Endothelial cell (in vitro differentiated cells): ENCODE results near the gene ZNF823. TPM values are rescaled to one million over a fixed set of nuclear protein-coding genes. Genes with fewer than 3 reads are reported as not detected.
A peak's percentile ranks its signal among the peaks of the same experiment; 100 is the strongest.

ENCODE experiments used
- DNase-seq: peaks from one replicate; pipeline ENCODE4 v3.0.0; 2021; ENCODE audit warnings: low spot score
- H3K27ac Mint-ChIP-seq: one replicate; pipeline ENCODE4 v1.8.0; 2021; ENCODE audit warnings: mixed read lengths, inconsistent platforms; ENCODE audit not compliant: unreplicated experiment
- H3K27me3 Mint-ChIP-seq: one replicate; pipeline ENCODE4 v1.8.0; 2021; ENCODE audit warnings: mild to moderate bottlenecking, moderate library complexity, mixed read lengths, inconsistent platforms; ENCODE audit not compliant: unreplicated experiment
- H3K36me3 Mint-ChIP-seq: one replicate; pipeline ENCODE4 v1.8.0; 2021; ENCODE audit warnings: mild to moderate bottlenecking, low read depth, mixed read lengths, inconsistent platforms; ENCODE audit not compliant: unreplicated experiment
- H3K4me1 Mint-ChIP-seq: one replicate; pipeline ENCODE4 v1.8.0; 2021; ENCODE audit warnings: mild to moderate bottlenecking, mixed read lengths, inconsistent platforms; ENCODE audit not compliant: unreplicated experiment
- H3K4me3 Mint-ChIP-seq: one replicate; pipeline ENCODE4 v1.8.0; 2021; ENCODE audit warnings: mild to moderate bottlenecking, mixed read lengths, inconsistent platforms; ENCODE audit not compliant: unreplicated experiment
- H3K9me3 Mint-ChIP-seq: one replicate; pipeline ENCODE4 v1.8.0; 2021; ENCODE audit warnings: mixed read lengths, inconsistent platforms; ENCODE audit not compliant: unreplicated experiment
- total RNA-seq: library from RNA; stranded (reverse); fragmentation: NEBNext Ultra II Directional; extraction: Animal tissue kit (Norgen Biotek cat#: 25700); gene quantifications from one replicate; pipeline ENCODE4 v1.2.1, GENCODE V29; 2021; ENCODE audit not compliant: unreplicated experiment
- TF ChIP-seq, protein P1 (sequence below): fragments of 200-600 bp; sonication (generic); IDR thresholded peaks from one replicate; pipeline ENCODE4 v1.5.0; 2021; ENCODE audit warnings: antibody characterized with exemption; ENCODE audit not compliant: unreplicated experiment

The ZNF823 gene
- total RNA-seq, 1 donor from 2014 or later = 6.7 TPM

DNA sequence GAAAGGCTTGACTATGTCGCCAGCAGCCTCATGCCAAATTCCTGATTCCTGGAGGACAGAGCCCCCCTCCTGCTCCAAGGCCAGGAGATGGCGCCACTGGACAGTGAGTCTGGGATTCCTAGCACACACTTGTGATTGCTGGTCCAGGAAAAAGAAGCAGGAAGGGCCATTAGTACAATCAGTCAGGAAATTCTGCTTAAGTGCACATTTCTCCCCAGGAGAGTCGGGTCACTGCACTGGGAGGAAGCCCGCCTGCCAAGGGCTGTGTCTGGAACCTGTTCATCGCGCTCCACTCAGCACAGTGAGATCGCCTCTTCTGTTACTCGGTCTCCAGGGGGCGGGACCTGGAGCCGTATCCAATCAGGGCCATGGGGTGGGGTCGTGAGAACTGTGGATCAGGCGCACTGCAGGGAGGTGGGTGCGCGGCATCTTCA lies 65.1 kb downstream of the ZNF823 start:
- peaks cover 4% of the 10 kb centered on the region for H3K27me3 Mint-ChIP-seq
- H3K36me3 Mint-ChIP-seq = peaks cover 22% of the 10 kb centered on the region
- DNase-seq = peak; percentile 47
- peaks cover 23% of the 10 kb centered on the region for H3K9me3 Mint-ChIP-seq
- no peak overlapping the region for H3K4me3 Mint-ChIP-seq
- TF ChIP-seq, protein P1, sequence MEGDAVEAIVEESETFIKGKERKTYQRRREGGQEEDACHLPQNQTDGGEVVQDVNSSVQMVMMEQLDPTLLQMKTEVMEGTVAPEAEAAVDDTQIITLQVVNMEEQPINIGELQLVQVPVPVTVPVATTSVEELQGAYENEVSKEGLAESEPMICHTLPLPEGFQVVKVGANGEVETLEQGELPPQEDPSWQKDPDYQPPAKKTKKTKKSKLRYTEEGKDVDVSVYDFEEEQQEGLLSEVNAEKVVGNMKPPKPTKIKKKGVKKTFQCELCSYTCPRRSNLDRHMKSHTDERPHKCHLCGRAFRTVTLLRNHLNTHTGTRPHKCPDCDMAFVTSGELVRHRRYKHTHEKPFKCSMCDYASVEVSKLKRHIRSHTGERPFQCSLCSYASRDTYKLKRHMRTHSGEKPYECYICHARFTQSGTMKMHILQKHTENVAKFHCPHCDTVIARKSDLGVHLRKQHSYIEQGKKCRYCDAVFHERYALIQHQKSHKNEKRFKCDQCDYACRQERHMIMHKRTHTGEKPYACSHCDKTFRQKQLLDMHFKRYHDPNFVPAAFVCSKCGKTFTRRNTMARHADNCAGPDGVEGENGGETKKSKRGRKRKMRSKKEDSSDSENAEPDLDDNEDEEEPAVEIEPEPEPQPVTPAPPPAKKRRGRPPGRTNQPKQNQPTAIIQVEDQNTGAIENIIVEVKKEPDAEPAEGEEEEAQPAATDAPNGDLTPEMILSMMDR = no peak
- no peak overlapping the region for H3K27ac Mint-ChIP-seq
- H3K4me1 Mint-ChIP-seq = no peaks in the 10 kb centered on the region

Other genes with a start within 250 kb of the ZNF823 start
- 7.7 TPM for gene ZNF653, start 233.1 kb downstream of the ZNF823 start, total RNA-seq
- gene ECSIT, start 209.8 kb downstream of the ZNF823 start, total RNA-seq = 16.7 TPM
- gene CNN1, start 200.1 kb downstream of the ZNF823 start, total RNA-seq = 1.5 TPM
- 44.0 TPM for gene ELOF1, start 179.7 kb downstream of the ZNF823 start, total RNA-seq
- gene ACP5, start 161.3 kb downstream of the ZNF823 start, total RNA-seq = 0.95 TPM
- gene ZNF627, start 141.5 kb downstream of the ZNF823 start, total RNA-seq = 21.9 TPM
- gene ZNF441, start 28.1 kb upstream of the ZNF823 start, total RNA-seq = 0.05 TPM
- gene ZNF491, start 59.6 kb upstream of the ZNF823 start, total RNA-seq = not detected
- 0.44 TPM for gene ZNF440, start 75.3 kb upstream of the ZNF823 start, total RNA-seq
- 0.18 TPM for gene ZNF439, start 109.8 kb upstream of the ZNF823 start, total RNA-seq
- not detected for gene ZNF69, start 148.8 kb upstream of the ZNF823 start, total RNA-seq
- 0.18 TPM for gene ZNF700, start 186.2 kb upstream of the ZNF823 start, total RNA-seq
- gene ZNF763, start 226.1 kb upstream of the ZNF823 start, total RNA-seq = not detected